ENCODE measurements around the gene LRRFIP2. TPM values are rescaled to one million over a fixed set of nuclear protein-coding genes. Genes with fewer than 3 reads are reported as not detected.

The LRRFIP2 gene
- total and polyA plus RNA-seq, 2 of the 4 experiments (the other 2 are of a cell fraction): 20.6 to 31.0 TPM

DNA sequence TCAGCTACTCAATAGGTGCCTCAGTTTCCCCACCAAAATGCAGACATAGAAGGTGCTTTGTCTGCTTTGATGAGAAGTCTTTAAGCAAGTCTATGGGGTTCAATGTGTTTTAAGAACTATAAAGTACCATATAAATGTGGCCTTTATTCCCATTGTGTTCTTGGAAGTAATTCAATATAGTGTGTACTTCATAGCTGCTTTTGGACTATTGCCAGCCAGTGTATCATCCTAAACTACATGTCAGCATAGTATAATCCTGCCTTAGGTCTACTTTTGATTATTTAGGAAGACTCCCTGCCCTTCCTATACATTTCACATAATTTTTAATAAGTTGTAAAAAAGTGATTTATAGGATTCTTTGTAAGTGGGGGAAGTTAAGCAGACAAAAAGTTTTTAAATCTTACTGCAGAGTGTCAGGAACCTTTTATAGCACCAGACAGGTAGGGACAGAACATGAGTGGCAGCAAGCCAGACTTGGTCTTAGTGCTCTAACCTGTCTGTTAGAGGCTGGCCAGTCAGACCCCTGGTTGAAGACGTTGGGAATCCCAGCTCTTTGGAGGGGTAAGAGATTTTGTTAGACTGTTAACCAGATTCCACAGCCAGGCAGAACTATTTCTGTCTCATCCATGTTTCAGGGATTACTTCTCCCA lies 132.7 kb downstream of the LRRFIP2 start:
- Histone ChIP-seq H3K4me3 (ENCODE audit: insufficient read depth, low read depth, low read length) (no peak overlapping the region), H3K9ac (ENCODE audit: low read depth, low read length) (no peak overlapping the region), H3K27me3 (ENCODE audit: control insufficient read depth, insufficient read depth, low read length) (no peaks in the 10 kb centered on the region), H3K9me3 (ENCODE audit: control insufficient read depth, insufficient read depth, low read length) (no peaks in the 10 kb centered on the region), H3K56ac (ENCODE audit: extremely low read depth, insufficient read depth, low read length) (no peak overlapping the region), H3K14ac (replicated peaks; ENCODE audit: low read depth, low read length) (no peak overlapping the region), H2BK5ac (ENCODE audit: low read depth, low read length, poor library complexity, severe bottlenecking) (no peak overlapping the region), H3K36me3 (ENCODE audit: control insufficient read depth, insufficient read depth, low read length) (peaks cover 21% of the 10 kb centered on the region), H2BK120ac (ENCODE audit: low read depth, low read length) (no peak overlapping the region), H3K4me1 (ENCODE audit: control insufficient read depth, insufficient read depth, low read length) (peaks cover 2% of the 10 kb centered on the region), H4K20me1 (ENCODE audit: insufficient read depth, low read length) (no peaks in the 10 kb centered on the region), H3K79me1 (ENCODE audit: low read depth in 1 of 2, low read length in 2 of 2) (peaks cover 0 to 15% of the 10 kb centered on the region in 2 experiments; a peak in 3 of 4 replicates), H3K23ac (ENCODE audit: low read depth, low read length) (no peak overlapping the region), H3K4me2 (ENCODE audit: low read depth, low read length) (no peak overlapping the region), H3K9me1 (ENCODE audit: insufficient read depth, low read length) (peaks cover 10% of the 10 kb centered on the region), H2BK15ac (ENCODE audit: low read depth, low read length) (no peak overlapping the region), H4K5ac (ENCODE audit: low read depth, low read length) (no peak overlapping the region), H2BK20ac (ENCODE audit: low read depth, low read length) (no peak overlapping the region), H4K8ac (ENCODE audit: low read depth in 2 of 2, low read length in 2 of 2) (no peak overlapping the region), H3K18ac (ENCODE audit: low read depth, low read length) (no peak overlapping the region), H2AK9ac (replicated peaks; ENCODE audit: low read depth, low read length, poor library complexity) (no peak overlapping the region), H4K91ac (ENCODE audit: insufficient read depth, low read depth, low read length) (no peak overlapping the region), H2AK5ac (ENCODE audit: low read depth, low read length) (no peak overlapping the region), H3K4ac (ENCODE audit: low read depth, low read length) (no peak overlapping the region), H2AFZ (replicated peaks; ENCODE audit: low read length, poor library complexity) (no peak overlapping the region), H3K27ac (ENCODE audit: insufficient read depth, low read length) (no peak overlapping the region)
- ChIA-PET CTCF (no interaction called here), POLR2A (ENCODE audit: unreplicated experiment) (no interaction called here)
- no TSS peak for BruUV-seq (replicated peaks)
- no CpG with 5 or more reads among the region's 1 CpG for WGBS, 2 experiments (ENCODE audit: extremely low coverage in 2 of 2, insufficient read length in 1 of 2)
- ATAC-seq (ENCODE audit: low read depth) (no peak), DNase-seq (peak; percentile 33)
- intact Hi-C loops (cut with micrococcal nuclease): no loop called here
- TF ChIP-seq MXI1 (IDR thresholded peaks at IDR 0.05; ENCODE audit: borderline replicate concordance, low read depth, low read length) (no peak), MAZ (IDR thresholded peaks at IDR 0.05; ENCODE audit: borderline replicate concordance, low read depth, low read length) (no peak), FOS (IDR thresholded peaks at IDR 0.05; ENCODE audit: low read depth, low read length) (no peak), RAD21 (IDR thresholded peaks at IDR 0.05; ENCODE audit: low read length) (no peak), POLR2A (IDR thresholded peaks at IDR 0.05; ENCODE audit: low read depth, low read length) (no peak), NFE2L2 (IDR thresholded peaks at IDR 0.05; ENCODE audit: low read depth, low read length) (no peak), CEBPB (IDR thresholded peaks at IDR 0.05; ENCODE audit: low read depth, low read length) (no peak), BHLHE40 (IDR thresholded peaks at IDR 0.05; ENCODE audit: low read depth, low read length) (no peak), RFX5 (IDR thresholded peaks at IDR 0.05; ENCODE audit: low read depth, low read length) (no peak), CHD1 (IDR thresholded peaks at IDR 0.05; ENCODE audit: low read depth, low read length) (no peak), SMC3 (IDR thresholded peaks at IDR 0.05; ENCODE audit: low read depth, low read length) (no peak), MAFK (IDR thresholded peaks at IDR 0.05; ENCODE audit: low read depth, low read length) (no peak), RCOR1 (IDR thresholded peaks at IDR 0.05; ENCODE audit: insufficient replicate concordance, low read length) (no peak)
- TF ChIP-seq, protein P1, sequence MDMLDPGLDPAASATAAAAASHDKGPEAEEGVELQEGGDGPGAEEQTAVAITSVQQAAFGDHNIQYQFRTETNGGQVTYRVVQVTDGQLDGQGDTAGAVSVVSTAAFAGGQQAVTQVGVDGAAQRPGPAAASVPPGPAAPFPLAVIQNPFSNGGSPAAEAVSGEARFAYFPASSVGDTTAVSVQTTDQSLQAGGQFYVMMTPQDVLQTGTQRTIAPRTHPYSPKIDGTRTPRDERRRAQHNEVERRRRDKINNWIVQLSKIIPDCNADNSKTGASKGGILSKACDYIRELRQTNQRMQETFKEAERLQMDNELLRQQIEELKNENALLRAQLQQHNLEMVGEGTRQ (IDR thresholded peaks at IDR 0.05; ENCODE audit: low read depth, low read length): no peak
- TF ChIP-seq, protein P2, sequence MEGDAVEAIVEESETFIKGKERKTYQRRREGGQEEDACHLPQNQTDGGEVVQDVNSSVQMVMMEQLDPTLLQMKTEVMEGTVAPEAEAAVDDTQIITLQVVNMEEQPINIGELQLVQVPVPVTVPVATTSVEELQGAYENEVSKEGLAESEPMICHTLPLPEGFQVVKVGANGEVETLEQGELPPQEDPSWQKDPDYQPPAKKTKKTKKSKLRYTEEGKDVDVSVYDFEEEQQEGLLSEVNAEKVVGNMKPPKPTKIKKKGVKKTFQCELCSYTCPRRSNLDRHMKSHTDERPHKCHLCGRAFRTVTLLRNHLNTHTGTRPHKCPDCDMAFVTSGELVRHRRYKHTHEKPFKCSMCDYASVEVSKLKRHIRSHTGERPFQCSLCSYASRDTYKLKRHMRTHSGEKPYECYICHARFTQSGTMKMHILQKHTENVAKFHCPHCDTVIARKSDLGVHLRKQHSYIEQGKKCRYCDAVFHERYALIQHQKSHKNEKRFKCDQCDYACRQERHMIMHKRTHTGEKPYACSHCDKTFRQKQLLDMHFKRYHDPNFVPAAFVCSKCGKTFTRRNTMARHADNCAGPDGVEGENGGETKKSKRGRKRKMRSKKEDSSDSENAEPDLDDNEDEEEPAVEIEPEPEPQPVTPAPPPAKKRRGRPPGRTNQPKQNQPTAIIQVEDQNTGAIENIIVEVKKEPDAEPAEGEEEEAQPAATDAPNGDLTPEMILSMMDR (conservative IDR thresholded peaks at IDR 0.05; ENCODE audit: low read depth, low read length): no peak
- TF ChIP-seq, protein P3, sequence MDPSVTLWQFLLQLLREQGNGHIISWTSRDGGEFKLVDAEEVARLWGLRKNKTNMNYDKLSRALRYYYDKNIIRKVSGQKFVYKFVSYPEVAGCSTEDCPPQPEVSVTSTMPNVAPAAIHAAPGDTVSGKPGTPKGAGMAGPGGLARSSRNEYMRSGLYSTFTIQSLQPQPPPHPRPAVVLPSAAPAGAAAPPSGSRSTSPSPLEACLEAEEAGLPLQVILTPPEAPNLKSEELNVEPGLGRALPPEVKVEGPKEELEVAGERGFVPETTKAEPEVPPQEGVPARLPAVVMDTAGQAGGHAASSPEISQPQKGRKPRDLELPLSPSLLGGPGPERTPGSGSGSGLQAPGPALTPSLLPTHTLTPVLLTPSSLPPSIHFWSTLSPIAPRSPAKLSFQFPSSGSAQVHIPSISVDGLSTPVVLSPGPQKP (IDR thresholded peaks at IDR 0.05; ENCODE audit: borderline replicate concordance, low read depth, low read length): no peak
- in situ Hi-C loops (cut with MboI; ENCODE audit: low sequenced_read_pairs): no loop called here
- dilution Hi-C loops (cut with HindIII; ENCODE audit: low sequenced_read_pairs, unreplicated experiment): no loop called here

Data from IMR-90 (cell line).